ENCODE measurements around the gene APPL1. TPM values are rescaled to one million over a fixed set of nuclear protein-coding genes. Genes with fewer than 3 reads are reported as not detected.

The APPL1 gene
- total RNA-seq = 42.8 TPM
- long read RNA-seq, full-length matches to known transcripts = 46 of 83 reads
- long read RNA-seq, partial matches to known transcripts = 27 of 83 reads
- long read RNA-seq, other reads (novel, unspliced or antisense) = 10 of 83 reads

GRCh38 chr3:57227204-57227929 lies at the start of gene APPL1:
APPL1 (plus strand) TSS chr3:57227729; CDS start chr3:57227884, 155 bp downstream.
- ATAC-seq (peak; percentile 99), DNase-seq (peak; percentile 97)
- intact Hi-C loops (cut with DNase I) = no loop called here
- TF ChIP-seq, protein P1, sequence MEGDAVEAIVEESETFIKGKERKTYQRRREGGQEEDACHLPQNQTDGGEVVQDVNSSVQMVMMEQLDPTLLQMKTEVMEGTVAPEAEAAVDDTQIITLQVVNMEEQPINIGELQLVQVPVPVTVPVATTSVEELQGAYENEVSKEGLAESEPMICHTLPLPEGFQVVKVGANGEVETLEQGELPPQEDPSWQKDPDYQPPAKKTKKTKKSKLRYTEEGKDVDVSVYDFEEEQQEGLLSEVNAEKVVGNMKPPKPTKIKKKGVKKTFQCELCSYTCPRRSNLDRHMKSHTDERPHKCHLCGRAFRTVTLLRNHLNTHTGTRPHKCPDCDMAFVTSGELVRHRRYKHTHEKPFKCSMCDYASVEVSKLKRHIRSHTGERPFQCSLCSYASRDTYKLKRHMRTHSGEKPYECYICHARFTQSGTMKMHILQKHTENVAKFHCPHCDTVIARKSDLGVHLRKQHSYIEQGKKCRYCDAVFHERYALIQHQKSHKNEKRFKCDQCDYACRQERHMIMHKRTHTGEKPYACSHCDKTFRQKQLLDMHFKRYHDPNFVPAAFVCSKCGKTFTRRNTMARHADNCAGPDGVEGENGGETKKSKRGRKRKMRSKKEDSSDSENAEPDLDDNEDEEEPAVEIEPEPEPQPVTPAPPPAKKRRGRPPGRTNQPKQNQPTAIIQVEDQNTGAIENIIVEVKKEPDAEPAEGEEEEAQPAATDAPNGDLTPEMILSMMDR (IDR thresholded peaks at IDR 0.05) = no peak
- Histone ChIP-seq H3K4me3 (peak within 1 kb of the TSS; percentile 84), H3K9me3 (no peaks in the 10 kb centered on the region), H3K27ac (peak within 1 kb of the TSS; percentile 90), H3K4me1 (peaks cover 22% of the 10 kb centered on the region), H3K36me3 (no peaks in the 10 kb centered on the region), H3K27me3 (no peaks in the 10 kb centered on the region)

GRCh38 chr3:57179580-57180410 lies 47.7 kb upstream of the APPL1 start:
- intact Hi-C loops (cut with DNase I) = no loop called here
- H3K9me3 ChIP-seq = no peaks in the 10 kb centered on the region
- no peak for ATAC-seq
- H3K27ac ChIP-seq = no peak overlapping the region
- TF ChIP-seq, protein P1 (IDR thresholded peaks at IDR 0.05) = no peak
- H3K4me1 ChIP-seq = no peaks in the 10 kb centered on the region
- no peaks in the 10 kb centered on the region for H3K27me3 ChIP-seq
- no peak overlapping the region for H3K4me3 ChIP-seq
- no peak for DNase-seq
- no peaks in the 10 kb centered on the region for H3K36me3 ChIP-seq

DNA sequence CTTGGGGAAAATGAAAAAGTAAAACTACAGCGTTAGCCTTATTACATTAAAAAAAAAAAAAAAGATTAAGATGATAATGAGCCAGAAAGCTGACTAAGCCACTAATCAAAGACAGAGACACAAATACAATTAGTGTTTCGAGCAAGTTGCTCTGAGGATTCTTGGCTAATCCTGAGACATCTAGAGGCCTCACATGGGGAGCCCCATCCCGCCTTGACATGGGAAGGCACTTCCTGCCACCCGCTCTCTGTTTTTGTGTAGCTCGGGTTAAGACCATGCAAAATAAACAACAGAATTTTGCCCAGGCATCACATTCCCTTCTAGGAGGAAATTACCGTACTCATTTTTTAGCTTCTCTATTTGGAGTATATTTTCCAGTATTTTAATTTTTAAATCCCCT lies 43.0 kb upstream of the APPL1 start:
- H3K4me3 ChIP-seq = no peak overlapping the region
- no peaks in the 10 kb centered on the region for H3K4me1 ChIP-seq
- intact Hi-C loops (cut with DNase I) = no loop called here
- no peaks in the 10 kb centered on the region for H3K9me3 ChIP-seq
- H3K36me3 ChIP-seq = no peaks in the 10 kb centered on the region
- DNase-seq = no peak
- no peak overlapping the region for H3K27ac ChIP-seq
- no peak for ATAC-seq
- H3K27me3 ChIP-seq = no peaks in the 10 kb centered on the region
- TF ChIP-seq, protein P1 (IDR thresholded peaks at IDR 0.05) = no peak

GRCh38 chr3:57192028-57192427 lies 35.5 kb upstream of the APPL1 start:
- TF ChIP-seq, protein P1 (IDR thresholded peaks at IDR 0.05) = no peak

GRCh38 chr3:57194641-57195040 lies 32.9 kb upstream of the APPL1 start:
- Histone ChIP-seq H3K36me3 (no peaks in the 10 kb centered on the region), H3K27ac (no peak overlapping the region), H3K4me1 (no peaks in the 10 kb centered on the region), H3K27me3 (no peaks in the 10 kb centered on the region), H3K9me3 (no peaks in the 10 kb centered on the region), H3K4me3 (no peak overlapping the region)
- no peak for DNase-seq
- no peak for ATAC-seq
- TF ChIP-seq, protein P1 (IDR thresholded peaks at IDR 0.05) = no peak
- intact Hi-C loops (cut with DNase I) = no loop called here

More at GRCh38 chr3:57192028-57192427, 35.5 kb upstream of the APPL1 start:
- no peak for DNase-seq
- Histone ChIP-seq H3K27me3 (no peaks in the 10 kb centered on the region), H3K36me3 (no peaks in the 10 kb centered on the region), H3K4me1 (no peaks in the 10 kb centered on the region), H3K9me3 (no peaks in the 10 kb centered on the region), H3K4me3 (no peak overlapping the region), H3K27ac (no peak overlapping the region)
- intact Hi-C loops (cut with DNase I) = no loop called here
- ATAC-seq = no peak
